Prostate gland (tissue), 2 donors: ENCODE data around the gene MRGPRE.

Experiments used
- POLR2A ChIP-seq: fragments of 450-650 bp; IDR thresholded peaks from one replicate; pipeline ENCODE4 v1.6.1; 2016; ENCODE audit warnings: antibody characterized with exemption, mild to moderate bottlenecking
- TF ChIP-seq, protein P1 (sequence below), 4 experiments: fragments of 200-600 bp in 2 of 4; fragments of 450-650 bp in 2 of 4; sonication (generic) in 2 of 4; IDR thresholded peaks; 1 replicate in 3 of 4; 2 replicates in 1 of 4; pipeline ENCODE4 v1.5.1; 2016 to 2019; ENCODE audit warnings: antibody characterized with exemption in 4 of 4, mild to moderate bottlenecking in 2 of 4, moderate library complexity in 2 of 4

DNA sequence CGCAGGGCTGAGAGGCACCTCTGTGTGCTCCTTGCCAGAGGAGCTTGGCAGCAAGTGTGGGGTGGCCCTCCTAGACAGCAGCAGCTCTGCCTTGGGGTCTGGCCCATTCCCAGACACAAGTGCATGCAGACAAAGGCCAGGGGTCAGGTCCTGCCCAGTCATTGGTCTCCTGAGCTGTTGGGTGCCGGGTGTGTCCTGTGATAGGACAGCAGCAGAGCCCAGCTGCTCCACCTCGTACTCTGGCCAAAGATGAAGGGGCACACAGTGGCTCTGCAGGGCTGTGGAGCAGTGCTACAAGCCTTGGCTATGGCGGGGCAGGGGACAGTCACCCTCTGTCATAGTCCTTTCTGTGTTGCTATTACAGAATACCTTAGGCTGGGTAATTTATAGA is 49.8 kb downstream of the MRGPRE start:
- no peak for TF ChIP-seq POLR2A
- TF ChIP-seq, protein P1, sequence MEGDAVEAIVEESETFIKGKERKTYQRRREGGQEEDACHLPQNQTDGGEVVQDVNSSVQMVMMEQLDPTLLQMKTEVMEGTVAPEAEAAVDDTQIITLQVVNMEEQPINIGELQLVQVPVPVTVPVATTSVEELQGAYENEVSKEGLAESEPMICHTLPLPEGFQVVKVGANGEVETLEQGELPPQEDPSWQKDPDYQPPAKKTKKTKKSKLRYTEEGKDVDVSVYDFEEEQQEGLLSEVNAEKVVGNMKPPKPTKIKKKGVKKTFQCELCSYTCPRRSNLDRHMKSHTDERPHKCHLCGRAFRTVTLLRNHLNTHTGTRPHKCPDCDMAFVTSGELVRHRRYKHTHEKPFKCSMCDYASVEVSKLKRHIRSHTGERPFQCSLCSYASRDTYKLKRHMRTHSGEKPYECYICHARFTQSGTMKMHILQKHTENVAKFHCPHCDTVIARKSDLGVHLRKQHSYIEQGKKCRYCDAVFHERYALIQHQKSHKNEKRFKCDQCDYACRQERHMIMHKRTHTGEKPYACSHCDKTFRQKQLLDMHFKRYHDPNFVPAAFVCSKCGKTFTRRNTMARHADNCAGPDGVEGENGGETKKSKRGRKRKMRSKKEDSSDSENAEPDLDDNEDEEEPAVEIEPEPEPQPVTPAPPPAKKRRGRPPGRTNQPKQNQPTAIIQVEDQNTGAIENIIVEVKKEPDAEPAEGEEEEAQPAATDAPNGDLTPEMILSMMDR (IDR thresholded peaks at IDR 0.05): no peak
